Heart right ventricle (tissue), 16 donors: Measurements from ENCODE around the gene PRDX1. TPM values are rescaled to one million over a fixed set of nuclear protein-coding genes. Genes with fewer than 3 reads are reported as not detected.

Experiments used
- ATAC-seq, 8 donors: fragments of 200-7000 bp; cut with Tn5 transposase; one replicate each; pipeline ENCODE4 v1.9.1; 2020; ENCODE audit warnings: mild to moderate bottlenecking in 8 of 8, moderate library complexity in 8 of 8, moderate number of reproducible peaks in 1 of 8
- DNase-seq, 2 donors: peaks; one replicate each; pipeline ENCODE4 v3.0.0-alpha.2; 2020
- H3K27ac ChIP-seq, 10 donors: fragments of 200-600 bp; sonication (generic) in 2 of 10; one replicate each; pipeline versions ENCODE4 v1.5.0 to v1.8.0; 2020 to 2022; ENCODE audit warnings: mild to moderate bottlenecking in 3 of 10
- H3K27me3 ChIP-seq, 7 donors: fragments of 200-600 bp; one replicate each; pipeline ENCODE4 v1.8.0; 2021 to 2022; ENCODE audit warnings: mild to moderate bottlenecking in 2 of 7
- H3K36me3 ChIP-seq, 9 donors: fragments of 200-600 bp; sonication (generic) in 1 of 9; one replicate each; pipeline versions ENCODE4 v1.5.0 to v1.8.0; 2020 to 2022; ENCODE audit warnings: mild to moderate bottlenecking in 2 of 9
- H3K4me1 ChIP-seq, 9 donors: fragments of 200-600 bp; sonication (generic) in 1 of 9; one replicate each; pipeline versions ENCODE4 v1.5.0 to v1.8.0; 2020 to 2022; ENCODE audit warnings: mild to moderate bottlenecking in 4 of 9
- H3K4me3 ChIP-seq, 10 donors: fragments of 200-600 bp; sonication (generic) in 2 of 10; one replicate each; pipeline versions ENCODE4 v1.5.0 to v1.8.0; 2020 to 2022; ENCODE audit warnings: mild to moderate bottlenecking in 7 of 10, moderate library complexity in 2 of 10
- H3K9me3 ChIP-seq, 11 donors: fragments of 200-600 bp in 10 of 11; sonication (generic) in 2 of 11; one replicate each; pipeline versions ENCODE4 v1.5.0 to v1.8.0; 2013 to 2022; ENCODE audit warnings: mild to moderate bottlenecking in 2 of 11, control low read depth in 1 of 11, moderate library complexity in 1 of 11
- CTCF ChIP-seq, 9 donors: fragments of 200-600 bp; sonication (generic) in 2 of 9; IDR thresholded peaks; one replicate each; pipeline versions ENCODE4 v1.5.0 to v1.8.0; 2021 to 2022; ENCODE audit warnings: antibody characterized with exemption in 9 of 9, mild to moderate bottlenecking in 5 of 9, moderate library complexity in 1 of 9
- WGBS, 2 donors: extraction: QIAGEN DNeasy Blood & Tissue Kit; methylation state at CpG; one replicate each; pipeline ENCODE4 v1.1.7; 2013; ENCODE audit warnings: inconsistent platforms in 1 of 2; 5-methylcytosine and 5-hydroxymethylcytosine counted together
- intact Hi-C, 10 donors: fragments of 100-400 bp; cut with DNase I; formaldehyde crosslinking; loops; one replicate each; pipeline versions ENCODE4 v1.11.1 to v1.14.2; 2022
- polyA plus RNA-seq, 2 donors: library from polyadenylated mRNA; stranded (reverse); fragments of 200-250 nt; gene quantifications; one replicate each; pipeline ENCODE4 v1.2.3, GENCODE V29; 2013
- total RNA-seq, 10 donors: library from RNA; stranded (reverse); fragmentation: NEBNext Ultra II Directional in 3 of 10; extraction: Animal tissue kit (Norgen Biotek cat#: 25700) in 3 of 10; gene quantifications; one replicate each; pipeline versions ENCODE4 v1.2.1 to v1.2.4, GENCODE V29; 2021 to 2023
- donor health status: Arrhythmogenic right ventricular cardiomyopathy.
- donor health status: ischemic (EF 13 %, LVEDD 7.1; RV severe dilation, severe dysfunction).
- donor health status: healthy with polysubstance abuse.
- donor health status: DM: no; HTN: yes; CAD: no.
- donor health status: DM: no; HTN: no; CAD: no.
- donor health status: ischemic (EF 25% LVEDD 6.9; RV normal size, moderate dysfunction).
- donor health status: ischemic (EF 25% LVEDD 5.7; RV mildly dilated, moderate dysfunction).
- donor health status: healthy.
- donor health status: DM: yes; HTN: yes; CAD: no.
- donor health status: Ischemic cardiomyopathy.
- donor health status: ischemic (EF 35%, LVEDD 5.7; RV mildly dilated, moderate dysfunction).
- donor health status: nonischemic (EF 11% LVEDD 7.7; RV severe dilation, severe dysfunction).
- donor health status: DM: yes; HTN: yes; CAD: no.
- donor health status: PGD.
- donor health status: ischemic (EF 29% LVEDD 5.4; RV normal size, mild dysfunction).
- donor health status: nonischemic (EF 23%, LVEDD 6.1; RV moderate dilation, normal function).

Gene PRDX1
- total and polyA plus RNA-seq, 12 donors, result 212 to 610 (median 321) TPM

- no peaks in the 10 kb centered on the region for H3K27me3 ChIP-seq
- DNase-seq (peak in 1 of 2 donors; percentile 65), ATAC-seq (peak; percentile 48 to 81 (median 61))
- no peaks in the 10 kb centered on the region for H3K9me3 ChIP-seq
- peaks cover 0 to 44% (median 20%) of the 10 kb centered on the region in 9 donors for H3K4me1 ChIP-seq
- WGBS, 2 donors, result 96% methylated on average over 1 of the region's 1 CpG
- H3K27ac ChIP-seq, result no peak overlapping the region
- TF ChIP-seq CTCF (IDR thresholded peaks at IDR 0.05), result peak; percentile 29 to 78 (median 72)
- intact Hi-C loops, result loop anchor here in 8 of 10 donors (1.0 to 5.0 kb wide), 6 partner anchors 55 to 115 kb away; no protein-coding TSS in a partner anchor
- H3K4me3 ChIP-seq, result no peak overlapping the region
- H3K36me3 ChIP-seq, result peaks cover 6 to 99% (median 68%) of the 10 kb centered on the region in 9 donors
Observed at GRCh38 chr1:45512641-45513054, 9.0 kb downstream of the PRDX1 start.

- no peak overlapping the region for H3K27ac ChIP-seq
- WGBS, 2 donors, result 89 to 92% methylated on average over 4 of the region's 4 CpGs
- DNase-seq, result no peak
- no peak overlapping the region for H3K4me3 ChIP-seq
- no peak for TF ChIP-seq CTCF (IDR thresholded peaks at IDR 0.05)
- H3K9me3 ChIP-seq, result no peaks in the 10 kb centered on the region
- peaks cover 0 to 32% (median 18%) of the 10 kb centered on the region in 9 donors for H3K4me1 ChIP-seq
- H3K27me3 ChIP-seq, result no peaks in the 10 kb centered on the region
- H3K36me3 ChIP-seq, result peaks cover 3 to 83% (median 54%) of the 10 kb centered on the region in 9 donors
- no peak for ATAC-seq
- intact Hi-C loops, result loop anchor here in 4 of 10 donors (5.0 kb wide), 3 partner anchors 56 to 116 kb away; no protein-coding TSS in a partner anchor
Observed at GRCh38 chr1:45510972-45511527, 10.6 kb downstream of the PRDX1 start.

- intact Hi-C loops, result loop anchor here in 4 of 10 donors (5.0 kb wide), 3 partner anchors 57 to 117 kb away; no protein-coding TSS in a partner anchor
- H3K27ac ChIP-seq, result no peak overlapping the region
- no peak overlapping the region for H3K4me3 ChIP-seq
- H3K27me3 ChIP-seq, result no peaks in the 10 kb centered on the region
- no peak for DNase-seq
- H3K4me1 ChIP-seq, result peaks cover 0 to 29% (median 16%) of the 10 kb centered on the region in 9 donors
- H3K9me3 ChIP-seq, result no peaks in the 10 kb centered on the region
- 67 to 81% methylated on average over 9 of the region's 9 CpGs for WGBS, 2 donors
- ATAC-seq, result no peak
- peaks cover 3 to 75% (median 52%) of the 10 kb centered on the region in 9 donors for H3K36me3 ChIP-seq
- TF ChIP-seq CTCF (IDR thresholded peaks at IDR 0.05), result no peak
Observed at GRCh38 chr1:45510036-45510971, 11.4 kb downstream of the PRDX1 start.
